ENCODE results near the gene MROH2B.

DNA sequence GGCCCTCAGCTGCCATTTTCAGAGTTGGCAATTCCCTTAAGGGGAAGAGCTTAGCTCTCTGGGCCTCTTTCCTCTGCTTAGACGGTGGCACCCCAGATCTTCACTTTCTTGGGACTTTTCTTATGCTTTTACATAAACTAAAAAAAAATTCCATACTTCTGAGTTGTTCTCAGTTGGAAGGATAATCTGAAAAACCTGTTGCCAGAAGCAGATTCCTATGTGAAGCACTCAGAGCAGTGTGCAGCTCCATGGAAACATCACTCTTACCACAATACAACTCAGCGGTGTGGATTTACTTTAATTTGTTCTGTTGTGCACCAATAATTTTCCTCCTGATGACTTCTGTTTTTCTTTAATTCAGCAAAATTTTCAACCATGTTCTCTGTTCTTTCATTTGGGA, 44.1 kb upstream of the MROH2B start:
- TF ChIP-seq, protein P1, sequence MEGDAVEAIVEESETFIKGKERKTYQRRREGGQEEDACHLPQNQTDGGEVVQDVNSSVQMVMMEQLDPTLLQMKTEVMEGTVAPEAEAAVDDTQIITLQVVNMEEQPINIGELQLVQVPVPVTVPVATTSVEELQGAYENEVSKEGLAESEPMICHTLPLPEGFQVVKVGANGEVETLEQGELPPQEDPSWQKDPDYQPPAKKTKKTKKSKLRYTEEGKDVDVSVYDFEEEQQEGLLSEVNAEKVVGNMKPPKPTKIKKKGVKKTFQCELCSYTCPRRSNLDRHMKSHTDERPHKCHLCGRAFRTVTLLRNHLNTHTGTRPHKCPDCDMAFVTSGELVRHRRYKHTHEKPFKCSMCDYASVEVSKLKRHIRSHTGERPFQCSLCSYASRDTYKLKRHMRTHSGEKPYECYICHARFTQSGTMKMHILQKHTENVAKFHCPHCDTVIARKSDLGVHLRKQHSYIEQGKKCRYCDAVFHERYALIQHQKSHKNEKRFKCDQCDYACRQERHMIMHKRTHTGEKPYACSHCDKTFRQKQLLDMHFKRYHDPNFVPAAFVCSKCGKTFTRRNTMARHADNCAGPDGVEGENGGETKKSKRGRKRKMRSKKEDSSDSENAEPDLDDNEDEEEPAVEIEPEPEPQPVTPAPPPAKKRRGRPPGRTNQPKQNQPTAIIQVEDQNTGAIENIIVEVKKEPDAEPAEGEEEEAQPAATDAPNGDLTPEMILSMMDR (IDR thresholded peaks at IDR 0.05): no peak
- no peak for TF ChIP-seq POLR2A (IDR thresholded peaks at IDR 0.05)
